Measurements from ENCODE around the gene MYO16.

DNA sequence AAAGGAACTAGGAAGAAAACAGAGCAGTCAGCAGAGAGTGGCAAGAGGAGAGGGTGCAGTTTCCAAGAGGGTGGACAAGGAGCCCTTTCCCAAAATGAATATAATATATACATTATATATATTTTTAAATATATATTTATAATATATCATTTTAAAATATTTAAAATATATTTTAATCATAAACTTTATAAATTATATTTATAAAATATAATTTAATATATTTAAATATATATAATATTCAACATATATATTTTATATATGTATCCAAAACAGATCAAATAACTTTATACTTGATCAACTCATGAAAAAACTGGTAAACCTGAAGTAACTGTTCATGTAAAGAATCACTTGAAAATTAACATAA, 328.6 kb downstream of the MYO16 start:
- TF ChIP-seq, protein P1, sequence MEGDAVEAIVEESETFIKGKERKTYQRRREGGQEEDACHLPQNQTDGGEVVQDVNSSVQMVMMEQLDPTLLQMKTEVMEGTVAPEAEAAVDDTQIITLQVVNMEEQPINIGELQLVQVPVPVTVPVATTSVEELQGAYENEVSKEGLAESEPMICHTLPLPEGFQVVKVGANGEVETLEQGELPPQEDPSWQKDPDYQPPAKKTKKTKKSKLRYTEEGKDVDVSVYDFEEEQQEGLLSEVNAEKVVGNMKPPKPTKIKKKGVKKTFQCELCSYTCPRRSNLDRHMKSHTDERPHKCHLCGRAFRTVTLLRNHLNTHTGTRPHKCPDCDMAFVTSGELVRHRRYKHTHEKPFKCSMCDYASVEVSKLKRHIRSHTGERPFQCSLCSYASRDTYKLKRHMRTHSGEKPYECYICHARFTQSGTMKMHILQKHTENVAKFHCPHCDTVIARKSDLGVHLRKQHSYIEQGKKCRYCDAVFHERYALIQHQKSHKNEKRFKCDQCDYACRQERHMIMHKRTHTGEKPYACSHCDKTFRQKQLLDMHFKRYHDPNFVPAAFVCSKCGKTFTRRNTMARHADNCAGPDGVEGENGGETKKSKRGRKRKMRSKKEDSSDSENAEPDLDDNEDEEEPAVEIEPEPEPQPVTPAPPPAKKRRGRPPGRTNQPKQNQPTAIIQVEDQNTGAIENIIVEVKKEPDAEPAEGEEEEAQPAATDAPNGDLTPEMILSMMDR (IDR thresholded peaks at IDR 0.05), result no peak
- TF ChIP-seq POLR2AphosphoS5 (IDR thresholded peaks at IDR 0.05), result no peak
- TF ChIP-seq POLR2A (IDR thresholded peaks at IDR 0.05), result no peak
